T-helper 22 cell (primary cell): ENCODE measurements around the gene RC3H1.
"Not testable (repeated sequence)": the region's sequence is repeated elsewhere in the genome, so short reads cannot be mapped to it uniquely, and the experiment has no call there.

Experiments used
- DNase-seq: peaks from one replicate; pipeline ENCODE4 v3.0.0-alpha.2; 2020; ENCODE audit warnings: low read depth

The RC3H1 gene

DNA sequence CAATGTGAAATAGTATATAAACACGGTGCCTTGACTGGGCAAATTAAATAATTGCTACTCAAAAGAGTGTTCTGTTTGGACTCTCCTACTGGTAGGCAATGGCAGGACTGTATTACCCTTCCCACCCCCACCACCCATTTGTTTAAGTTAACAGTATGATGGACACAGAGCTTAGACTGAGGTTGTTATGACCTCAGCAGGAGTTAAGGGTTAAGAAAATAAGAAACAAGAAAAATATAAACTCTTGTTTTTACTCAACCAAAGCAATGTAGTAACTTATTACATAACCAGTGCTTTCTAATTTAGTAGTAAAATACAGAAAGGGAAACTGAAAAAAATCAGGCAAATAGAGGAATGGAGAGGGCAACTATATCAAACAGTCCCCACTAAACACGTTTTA is 85.1 kb downstream of the RC3H1 start:
- no peak for DNase-seq

- DNase-seq: no peak
These were observed 87.7 kb downstream of the RC3H1 start for GRCh38 chr1:173934440-173934839.

DNA sequence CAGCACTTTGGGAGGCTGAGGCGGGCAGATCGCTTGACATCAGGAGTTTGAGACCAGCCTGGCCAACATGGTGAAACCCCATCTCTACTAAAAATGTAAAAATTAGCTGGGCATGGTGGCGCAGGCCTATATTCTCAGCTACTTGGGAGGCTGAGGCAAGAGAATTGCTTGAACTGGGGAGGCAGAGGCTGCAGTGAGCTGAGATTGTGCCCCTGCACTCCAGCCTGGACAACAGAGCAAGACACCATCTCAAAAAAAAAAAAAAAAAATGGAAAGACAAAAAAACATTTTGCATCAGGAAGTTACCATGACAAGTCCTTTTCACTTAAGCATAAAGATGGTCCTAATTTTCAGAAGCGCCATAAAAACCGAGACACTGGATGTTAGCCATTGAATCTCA is 91.6 kb downstream of the RC3H1 start:
- DNase-seq: not testable (repeated sequence)

DNA sequence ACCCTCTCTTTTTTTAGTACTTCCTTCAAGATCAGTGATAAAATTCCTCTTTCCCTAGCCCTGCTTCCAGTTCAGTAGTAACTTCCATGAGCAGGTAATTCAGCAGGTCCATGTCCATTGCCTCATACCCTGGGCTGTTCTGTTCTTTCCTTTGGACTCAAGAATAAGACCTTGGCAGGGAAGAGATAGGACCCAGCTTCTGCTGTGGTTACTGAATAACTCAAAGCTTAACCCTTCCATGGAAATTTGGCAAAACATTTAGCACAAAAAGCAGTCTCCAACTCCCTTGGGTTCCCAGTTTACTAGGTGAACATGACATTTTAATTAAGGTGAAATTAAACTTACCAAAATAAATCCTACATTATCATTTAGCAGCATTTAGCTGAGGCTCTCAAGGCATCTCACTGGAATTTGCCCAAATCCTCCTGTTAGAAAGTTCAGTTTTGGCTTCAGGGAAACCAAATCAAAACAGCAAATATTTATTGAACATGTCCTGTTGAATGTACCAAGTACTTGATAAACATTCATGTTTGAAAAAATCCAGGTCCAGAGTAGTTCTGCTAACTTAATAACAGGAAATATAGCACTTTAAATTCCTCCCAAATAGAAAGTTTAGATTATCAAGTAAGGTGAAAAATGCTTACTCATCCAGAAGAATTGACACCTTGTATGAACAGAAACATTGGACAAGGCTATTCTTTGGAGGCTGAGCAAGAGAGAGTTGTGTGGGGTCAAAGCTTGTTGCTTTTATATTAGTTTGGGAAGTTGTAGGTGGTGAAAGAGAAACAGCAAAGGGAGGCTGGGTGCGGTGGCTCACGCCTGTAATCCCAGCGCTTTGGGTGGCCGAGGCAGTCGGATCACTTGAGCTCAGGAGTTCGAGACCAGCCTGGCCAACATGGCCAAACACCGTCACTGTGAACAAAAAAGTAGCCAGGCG is 96.6 kb downstream of the RC3H1 start:
- no peak for DNase-seq

- no peak for DNase-seq
These were observed 101.3 kb downstream of the RC3H1 start for GRCh38 chr1:173920861-173921260.

GRCh38 chr1:173917635-173918493 is 104.3 kb downstream of the RC3H1 start:
- DNase-seq: no peak

DNA sequence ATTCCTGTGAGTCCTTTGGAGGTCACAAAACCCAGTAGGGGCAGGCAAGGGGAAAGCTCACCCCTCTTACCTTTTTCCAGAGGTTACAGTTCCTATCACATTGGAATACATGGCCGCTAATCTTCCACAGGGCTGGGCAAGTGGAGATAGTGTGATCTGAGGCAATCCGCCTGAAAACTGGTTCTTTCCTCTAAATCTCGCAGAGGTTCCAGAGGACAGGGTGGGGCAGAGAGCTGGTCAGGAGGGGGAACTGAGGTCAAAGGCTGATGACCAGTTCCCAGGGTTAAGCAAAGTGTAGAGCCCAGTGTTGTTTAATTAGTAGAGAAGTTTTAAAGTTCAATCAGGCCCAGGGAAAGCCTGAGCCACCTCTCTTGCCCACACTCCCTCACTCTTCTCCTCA is 105.0 kb downstream of the RC3H1 start, which contains the start of gene SERPINC1:
Gene SERPINC1 (minus strand): TSS at position 179 of the 400 bp plus-strand sequence. CDS start 68 bp downstream, at position 111.
- no peak for DNase-seq

DNA sequence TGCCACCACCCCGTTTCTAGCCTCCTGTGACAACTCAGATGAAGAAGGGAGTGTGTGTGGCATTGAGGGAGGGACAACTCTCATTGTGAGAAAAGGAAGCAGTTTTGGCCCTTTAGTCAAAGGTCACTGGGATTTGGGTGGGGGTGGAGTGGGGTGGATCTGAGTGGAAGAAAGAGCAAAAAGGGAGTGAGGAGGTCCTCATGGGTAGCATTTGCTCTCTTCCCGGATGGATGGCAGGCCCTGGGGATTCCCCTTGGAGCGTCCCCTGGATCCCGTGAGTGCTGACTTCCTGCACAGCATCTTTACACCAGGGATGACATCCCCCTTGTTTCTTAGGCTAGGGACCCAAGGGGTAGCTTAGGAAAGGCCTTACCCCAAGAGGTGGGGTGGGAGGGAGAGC is 105.5 kb downstream of the RC3H1 start:
- no peak for DNase-seq

GRCh38 chr1:173915596-173915995 is 106.6 kb downstream of the RC3H1 start:
- DNase-seq: no peak

DNA sequence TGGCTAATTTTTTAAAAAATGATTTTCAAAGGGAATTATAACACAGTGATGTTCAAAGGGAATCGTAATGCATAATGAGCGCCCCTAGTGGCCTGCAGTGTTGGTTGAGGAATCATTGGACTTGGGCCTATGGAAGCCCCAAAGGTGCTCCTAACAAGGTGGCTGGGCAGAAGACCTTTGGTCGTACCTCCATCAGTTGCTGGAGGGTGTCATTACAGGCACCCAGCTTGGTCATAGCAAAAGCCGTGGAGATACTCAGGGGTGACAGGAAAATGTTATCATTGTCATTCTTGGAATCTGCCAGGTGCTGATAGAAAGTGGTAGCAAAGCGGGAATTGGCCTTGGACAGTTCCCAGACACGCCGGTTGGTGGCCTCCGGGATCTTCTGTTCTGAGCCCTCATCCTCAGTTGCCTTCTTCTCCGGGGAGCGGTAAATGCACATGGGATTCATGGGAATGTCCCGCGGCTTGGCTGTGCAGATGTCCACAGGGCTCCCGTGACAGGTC is 107.7 kb downstream of the RC3H1 start:
- no peak for DNase-seq

DNA sequence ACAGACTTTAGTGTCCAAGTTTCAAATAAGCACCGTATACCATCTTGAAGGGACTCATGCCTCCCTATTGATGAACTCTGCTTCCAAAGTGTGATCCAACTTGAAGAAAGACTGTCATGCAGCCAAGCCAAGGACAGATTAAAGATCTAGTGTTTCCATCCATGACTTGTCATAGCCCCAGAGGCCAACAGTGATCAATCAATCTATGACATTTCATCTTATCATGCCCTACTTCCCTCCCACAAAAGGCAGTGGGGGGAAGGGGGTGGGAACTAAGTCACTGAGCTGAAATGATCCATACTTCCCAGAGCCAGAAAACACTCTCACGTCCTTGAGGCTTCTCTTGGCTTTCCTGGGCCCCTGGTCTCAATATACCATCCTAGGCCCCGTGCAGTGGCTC is 109.0 kb downstream of the RC3H1 start:
- no peak for DNase-seq

GRCh38 chr1:173903827-173904531 is 118.2 kb downstream of the RC3H1 start:
- no peak for DNase-seq

GRCh38 chr1:173900992-173901391 is 121.2 kb downstream of the RC3H1 start:
- DNase-seq: no peak

DNA sequence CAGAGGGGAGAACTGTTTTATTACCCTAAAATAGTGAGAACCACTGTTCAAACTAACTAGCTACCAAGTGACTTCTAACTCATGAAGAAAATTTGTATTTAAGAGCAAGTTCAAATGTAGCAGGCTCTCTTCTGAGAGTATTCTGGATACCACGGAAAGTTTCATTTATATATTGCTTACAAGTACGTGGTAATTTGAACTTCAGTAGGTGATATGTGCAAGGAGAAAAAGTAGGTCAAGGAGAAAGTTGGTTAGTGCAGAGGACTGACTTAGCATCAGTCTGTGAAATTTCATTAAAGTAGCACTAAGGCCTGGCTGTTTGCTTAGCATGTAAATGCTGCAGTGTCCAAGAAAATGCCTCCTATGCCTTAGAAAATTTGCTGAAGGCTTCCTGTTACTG is 121.7 kb downstream of the RC3H1 start:
- no peak for DNase-seq

DNA sequence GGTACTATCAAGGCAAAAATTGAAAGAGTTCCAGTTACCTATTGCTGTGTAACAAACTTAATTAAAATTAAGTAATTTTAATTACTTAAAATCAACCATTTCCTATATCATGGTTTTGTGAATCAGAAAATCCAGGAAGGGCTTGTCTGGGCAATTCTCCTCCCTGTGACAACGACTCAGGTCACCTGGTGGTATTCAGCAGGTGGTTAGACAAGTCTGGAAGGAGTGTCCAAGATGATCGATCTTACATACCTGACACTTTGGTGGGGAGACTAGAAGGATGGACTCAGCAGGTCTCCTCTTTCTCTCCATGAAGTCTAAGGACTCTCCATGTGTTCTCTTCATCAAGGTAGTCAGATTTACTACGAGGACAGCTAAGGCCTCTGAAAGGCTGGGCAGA is 128.0 kb downstream of the RC3H1 start:
- no peak for DNase-seq

DNA sequence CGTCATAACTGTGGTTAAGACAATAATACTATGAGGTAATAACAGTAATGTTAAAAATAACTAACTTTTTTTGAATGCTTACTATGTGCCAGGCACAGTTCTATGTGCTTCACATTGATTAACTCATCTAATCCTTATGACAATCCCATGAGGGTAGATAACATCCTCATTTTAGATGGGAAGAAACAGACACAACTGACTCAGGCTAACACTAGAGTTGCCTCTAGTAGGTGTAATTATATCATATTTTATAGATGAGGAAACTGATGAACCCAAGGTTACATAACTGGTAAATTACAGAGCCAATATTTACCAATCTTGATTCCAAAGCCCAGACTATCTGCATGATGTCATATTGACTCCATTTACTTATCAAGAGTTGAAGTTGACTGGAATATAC is 128.5 kb downstream of the RC3H1 start:
- no peak for DNase-seq

DNA sequence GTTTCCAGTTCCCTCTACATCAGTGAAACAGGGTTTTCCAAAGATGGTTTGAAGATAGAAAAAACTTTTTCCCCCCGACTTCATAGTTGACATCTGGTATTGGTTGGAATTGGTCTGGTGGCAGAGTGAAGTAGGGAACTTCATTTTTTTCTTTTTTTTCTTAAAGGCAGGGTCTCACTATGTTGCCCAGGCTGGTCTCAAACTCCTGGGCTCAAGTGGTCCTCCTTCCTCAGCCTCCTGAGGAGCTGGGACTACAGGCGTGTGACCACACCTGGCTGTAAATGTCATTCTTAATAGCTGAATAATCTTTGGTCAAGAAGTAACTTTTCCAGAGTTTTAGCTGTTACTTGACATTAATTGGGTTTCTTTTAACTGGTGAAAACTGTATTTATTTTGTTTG is 132.3 kb downstream of the RC3H1 start:
- DNase-seq: no peak

GRCh38 chr1:173888749-173889148 is 133.4 kb downstream of the RC3H1 start:
- no peak for DNase-seq

DNA sequence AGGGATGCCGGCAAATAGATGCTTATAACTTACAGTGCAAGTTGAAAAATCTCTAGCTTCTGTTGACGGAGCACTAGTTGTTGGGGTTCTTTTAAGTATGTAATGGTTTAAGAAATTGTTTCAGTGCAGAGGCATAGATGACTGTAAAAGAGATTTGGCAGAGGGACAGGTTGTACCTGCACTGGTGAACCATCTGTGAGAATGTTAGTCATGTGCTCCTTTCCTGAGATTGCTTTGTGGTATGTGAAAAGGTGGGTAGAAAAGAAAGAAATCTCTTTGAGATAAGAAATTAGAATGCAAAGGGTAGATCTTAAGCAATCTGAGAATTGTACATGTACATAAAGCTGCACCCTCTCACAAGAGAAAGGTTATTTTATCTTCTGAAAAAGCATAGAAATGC is 134.5 kb downstream of the RC3H1 start:
- no peak for DNase-seq

DNA sequence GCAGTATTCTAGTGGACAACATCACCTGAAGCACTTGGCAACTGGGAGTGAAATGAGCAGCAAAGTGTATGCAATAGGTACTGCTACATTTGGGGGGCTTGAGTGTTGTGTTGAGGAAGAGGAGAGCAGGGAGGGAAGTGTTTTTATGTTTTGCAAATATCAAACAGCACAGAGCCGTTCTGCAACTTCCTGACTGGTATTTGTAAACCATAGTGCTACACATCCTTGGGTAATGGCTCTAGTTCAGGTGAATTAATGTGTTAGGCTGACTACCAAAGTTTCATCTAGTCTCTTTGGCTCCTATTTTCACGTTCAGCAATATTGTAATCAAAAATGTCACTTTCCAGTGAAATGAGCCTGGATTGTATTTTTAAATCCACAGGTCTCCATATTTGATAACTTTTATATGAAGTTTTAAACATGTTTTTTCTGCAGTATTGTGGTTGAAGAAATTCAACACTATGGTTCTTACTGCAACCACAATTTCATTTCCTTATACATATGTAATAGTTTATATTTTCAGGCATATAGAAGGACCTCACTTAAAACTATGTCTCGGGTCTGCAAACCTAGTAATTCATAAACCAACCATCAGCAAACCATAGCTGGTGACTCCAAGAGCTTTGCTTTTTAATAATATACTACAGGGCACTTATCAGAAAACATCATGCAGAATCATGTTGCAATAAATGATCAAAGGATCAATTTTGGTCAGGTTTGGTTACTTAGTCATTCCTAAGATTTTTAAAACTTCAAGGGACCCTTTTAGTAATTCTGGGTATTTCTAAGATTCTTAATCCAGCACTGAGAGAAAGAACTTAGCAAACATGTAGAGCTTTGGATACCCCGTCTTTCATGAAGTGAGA is 135.2 kb downstream of the RC3H1 start:
- no peak for DNase-seq

DNA sequence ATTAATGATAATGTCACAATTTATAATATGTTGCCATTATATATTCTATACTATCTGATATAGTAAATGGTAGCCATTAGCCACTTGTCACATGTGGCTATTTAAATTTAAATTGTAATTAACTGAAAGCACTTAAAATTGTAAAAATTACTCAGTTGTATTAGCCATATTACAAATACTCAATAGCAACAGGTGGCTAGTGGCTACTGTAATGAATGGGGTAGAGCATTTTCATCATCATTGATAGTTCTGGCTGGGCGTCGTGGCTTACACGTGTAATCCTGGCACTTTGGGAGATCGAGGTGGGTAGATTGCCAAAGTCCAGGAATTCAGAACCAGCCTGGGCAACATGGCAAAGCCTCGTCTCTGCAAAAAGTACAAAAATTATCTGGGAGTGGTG is 137.5 kb downstream of the RC3H1 start:
- no peak for DNase-seq
